Glutamatergic neuron (in vitro differentiated cells): ENCODE results near the gene EML2. TPM values are rescaled to one million over a fixed set of nuclear protein-coding genes. Genes with fewer than 3 reads are reported as not detected.
A peak's percentile ranks its signal among the peaks of the same experiment; 100 is the strongest.
"Not testable (repeated sequence)": the region's sequence is repeated elsewhere in the genome, so short reads cannot be mapped to it uniquely, and the experiment has no call there.

Experiments used
- DNase-seq: peaks from one replicate; pipeline ENCODE4 v3.0.0; 2022
- H3K27ac Mint-ChIP-seq: one replicate; pipeline ENCODE4 v1.8.0; 2020; ENCODE audit warnings: mild to moderate bottlenecking, mixed read lengths, inconsistent platforms; ENCODE audit not compliant: unreplicated experiment
- H3K27me3 Mint-ChIP-seq: one replicate; pipeline ENCODE4 v1.8.0; 2020; ENCODE audit warnings: mild to moderate bottlenecking, moderate library complexity, mixed read lengths, inconsistent platforms; ENCODE audit not compliant: unreplicated experiment
- H3K36me3 Mint-ChIP-seq: one replicate; pipeline ENCODE4 v1.8.0; 2020; ENCODE audit warnings: mild to moderate bottlenecking, mixed read lengths, inconsistent platforms; ENCODE audit not compliant: unreplicated experiment
- H3K4me1 Mint-ChIP-seq: one replicate; pipeline ENCODE4 v1.8.0; 2020; ENCODE audit warnings: mild to moderate bottlenecking, low read depth, mixed read lengths, inconsistent platforms; ENCODE audit not compliant: unreplicated experiment
- H3K4me3 Mint-ChIP-seq: one replicate; pipeline ENCODE4 v1.8.0; 2020; ENCODE audit warnings: mild to moderate bottlenecking, mixed read lengths, inconsistent platforms; ENCODE audit not compliant: unreplicated experiment
- H3K9me3 Mint-ChIP-seq: one replicate; pipeline ENCODE4 v1.8.0; 2020; ENCODE audit warnings: mild to moderate bottlenecking, moderate library complexity, mixed read lengths, inconsistent platforms; ENCODE audit not compliant: unreplicated experiment
- CTCF ChIP-seq: fragments of 200-600 bp; sonication (generic); IDR thresholded peaks from one replicate; pipeline ENCODE4 v1.5.0; 2021; ENCODE audit not compliant: partially characterized antibody, unreplicated experiment
- long read RNA-seq: library from polyadenylated mRNA; unstranded; transcript quantifications from one replicate; pipeline ENCODE4 v2.0.0, GENCODE V29; 2020; ENCODE audit not compliant: unreplicated experiment
- total RNA-seq: library from RNA; stranded (reverse); fragmentation: NEBNext Ultra II Directional; extraction: Animal tissue kit (Norgen Biotek cat#: 25700); gene quantifications from one replicate; pipeline ENCODE4 v1.2.1, GENCODE V29; 2021; ENCODE audit not compliant: unreplicated experiment

EML2 gene
- 53.2 TPM for total RNA-seq
- long read RNA-seq, result 0 reads

- peak; percentile 60 for DNase-seq
These were observed at the start of gene EML2 for GRCh38 chr19:45638930-45639729. TSS of gene EML2 (minus strand) at chr19:45639397. CDS start at chr19:45639376, 21 bp downstream.

GRCh38 chr19:45687599-45687998, 48.4 kb upstream of the EML2 start:
- Mint-ChIP-seq H3K4me3 (no peak overlapping the region), H3K27me3 (peaks cover 2% of the 10 kb centered on the region), H3K4me1 (peaks cover 2% of the 10 kb centered on the region), H3K9me3 (peaks cover 7% of the 10 kb centered on the region), H3K27ac (no peak overlapping the region), H3K36me3 (no peaks in the 10 kb centered on the region)
- no peak for TF ChIP-seq CTCF
- no peak for DNase-seq

More at GRCh38 chr19:45638930-45639729, at the start of gene EML2:
- Mint-ChIP-seq H3K27me3 (peaks cover 6% of the 10 kb centered on the region), H3K27ac (no peak within 1 kb of the TSS), H3K36me3 (peaks cover 8% of the 10 kb centered on the region), H3K9me3 (peaks cover 5% of the 10 kb centered on the region), H3K4me1 (peaks cover 16% of the 10 kb centered on the region), H3K4me3 (peak within 1 kb of the TSS; percentile 88)
- TF ChIP-seq CTCF, result no peak

GRCh38 chr19:45685045-45685444, 45.8 kb upstream of the EML2 start:
- not testable (repeated sequence) for H3K36me3 Mint-ChIP-seq, H3K4me3 Mint-ChIP-seq, H3K4me1 Mint-ChIP-seq, H3K9me3 Mint-ChIP-seq, H3K27me3 Mint-ChIP-seq, H3K27ac Mint-ChIP-seq, DNase-seq

- Mint-ChIP-seq H3K4me3 (no peak overlapping the region), H3K9me3 (peaks cover 1% of the 10 kb centered on the region)
These were observed 43.7 kb upstream of the EML2 start for GRCh38 chr19:45682908-45683307.

GRCh38 chr19:45682117-45682516, 42.9 kb upstream of the EML2 start:
- no peak overlapping the region for H3K4me3 Mint-ChIP-seq
- H3K9me3 Mint-ChIP-seq, result peaks cover 1% of the 10 kb centered on the region
- no peak overlapping the region for H3K27ac Mint-ChIP-seq

More at GRCh38 chr19:45682908-45683307, 43.7 kb upstream of the EML2 start:
- Mint-ChIP-seq H3K27me3 (peaks cover 2% of the 10 kb centered on the region), H3K4me1 (no peaks in the 10 kb centered on the region), H3K36me3 (no peaks in the 10 kb centered on the region), H3K27ac (no peak overlapping the region)
- DNase-seq, result no peak
- TF ChIP-seq CTCF, result no peak

More at GRCh38 chr19:45682117-45682516, 42.9 kb upstream of the EML2 start:
- no peak for TF ChIP-seq CTCF
- H3K4me1 Mint-ChIP-seq, result no peaks in the 10 kb centered on the region
- no peaks in the 10 kb centered on the region for H3K36me3 Mint-ChIP-seq
- DNase-seq, result no peak
- H3K27me3 Mint-ChIP-seq, result peaks cover 6% of the 10 kb centered on the region
